HEK293 (cell line): ENCODE measurements around the gene ZNF83.

Experiments used
- CTCF ChIA-PET: fragments of 350-600 bp; formaldehyde crosslinking; extraction: SDS; loops from one replicate; lab custom pipeline; 2021; ENCODE audit warnings: antibody characterized with exemption; lab: Yijun Ruan, JAX
- POLR2A ChIA-PET: fragments of 300-600 bp; formaldehyde crosslinking; extraction: SDS; loops from one replicate; lab custom pipeline; 2020; ENCODE audit warnings: antibody characterized with exemption, inconsistent platforms; lab: Yijun Ruan, JAX
- H3K27ac ChIP-seq: fragments of 200-500 bp; sonication (Bioruptor generic); 2 replicates; pipeline ENCODE4 v1.5.1; 2014; ENCODE audit warnings: low read depth, low read length, control low read depth, inconsistent platforms; ENCODE audit errors: extremely low read depth
- H3K36me3 ChIP-seq, 2 experiments: fragments of 200-500 bp in 1 of 2; sonication (Bioruptor generic) in 1 of 2; 1 replicate in 1 of 2; 2 replicates in 1 of 2; pipeline ENCODE4 v1.5.1; 2014 to 2017; ENCODE audit warnings: inconsistent platforms in 2 of 2, low read length in 2 of 2; ENCODE audit not compliant: control insufficient read depth in 2 of 2, insufficient read depth in 1 of 2
- H3K4me1 ChIP-seq: fragments of 200-500 bp; sonication (Bioruptor generic); 2 replicates; pipeline ENCODE4 v1.5.1; 2014; ENCODE audit warnings: mild to moderate bottlenecking, low read length, inconsistent platforms; ENCODE audit not compliant: control insufficient read depth, insufficient read depth
- H3K4me3 ChIP-seq: 2 replicates; pipeline ENCODE4 v1.5.1; 2011; ENCODE audit warnings: low read depth, mild to moderate bottlenecking, control low read depth, low read length, moderate library complexity
- H3K9me3 ChIP-seq: fragments of 200-500 bp; sonication (Bioruptor generic); 2 replicates; pipeline ENCODE4 v1.5.1; 2014; ENCODE audit warnings: low read depth, low read length, inconsistent platforms; ENCODE audit not compliant: control insufficient read depth, insufficient read depth
- ELK4 ChIP-seq: IDR thresholded peaks from 2 replicates; pipeline ENCODE4 v1.6.1; 2011; ENCODE audit warnings: mild to moderate bottlenecking, low read depth, low read length, borderline replicate concordance
- GLI2 ChIP-seq: fragments of 450-650 bp; formaldehyde crosslinking; IDR thresholded peaks from 2 replicates; pipeline ENCODE4; 2017; ENCODE audit warnings: missing biosample characterization, missing genetic modification characterization, low read depth, borderline replicate concordance
- HOXD13 ChIP-seq: sonication (generic); formaldehyde crosslinking; IDR thresholded peaks from 2 replicates; pipeline ENCODE4 v1.8.0; 2022; ENCODE audit warnings: missing genetic modification reagents, borderline replicate concordance
- OVOL3 ChIP-seq: fragments of 450-650 bp; formaldehyde crosslinking; IDR thresholded peaks from 2 replicates; pipeline ENCODE4 v1.5.1; 2016; ENCODE audit warnings: missing biosample characterization, missing genetic modification characterization
- PRDM10 ChIP-seq: fragments of 450-650 bp; formaldehyde crosslinking; IDR thresholded peaks from 2 replicates; pipeline ENCODE4 v1.5.1; 2016; ENCODE audit warnings: missing biosample characterization, missing genetic modification characterization
- SP3 ChIP-seq: fragments of 450-650 bp; formaldehyde crosslinking; IDR thresholded peaks from 2 replicates; pipeline ENCODE4 v1.5.1; 2016; ENCODE audit warnings: missing biosample characterization, missing genetic modification characterization
- SP7 ChIP-seq: fragments of 450-650 bp; formaldehyde crosslinking; IDR thresholded peaks from 2 replicates; pipeline ENCODE4 v1.5.1; 2016; ENCODE audit warnings: missing biosample characterization, missing genetic modification characterization
- ZBTB17 ChIP-seq: fragments of 450-650 bp; formaldehyde crosslinking; IDR thresholded peaks from 2 replicates; pipeline ENCODE4 v1.5.1; 2016; ENCODE audit warnings: missing biosample characterization, missing genetic modification characterization
- ZBTB48 ChIP-seq: fragments of 450-650 bp; formaldehyde crosslinking; IDR thresholded peaks from 2 replicates; pipeline ENCODE4 v1.5.1; 2016; ENCODE audit warnings: missing biosample characterization, missing genetic modification characterization
- ZNF174 ChIP-seq: fragments of 450-650 bp; formaldehyde crosslinking; IDR thresholded peaks from 2 replicates; pipeline ENCODE4 v1.5.0; 2017; ENCODE audit warnings: missing biosample characterization, mild to moderate bottlenecking, missing genetic modification characterization
- ZNF202 ChIP-seq: fragments of 450-650 bp; formaldehyde crosslinking; IDR thresholded peaks from 2 replicates; pipeline ENCODE4 v1.5.1; 2016; ENCODE audit warnings: missing biosample characterization, missing genetic modification characterization, borderline replicate concordance
- ZNF26 ChIP-seq: fragments of 450-650 bp; formaldehyde crosslinking; IDR thresholded peaks from 2 replicates; pipeline ENCODE4 v1.5.1; 2016; ENCODE audit warnings: missing biosample characterization, missing genetic modification characterization
- ZNF341 ChIP-seq: fragments of 450-650 bp; formaldehyde crosslinking; IDR thresholded peaks from 2 replicates; pipeline ENCODE4; 2016; ENCODE audit warnings: low read depth, missing biosample characterization, missing genetic modification characterization
- ZNF433 ChIP-seq: fragments of 450-650 bp; formaldehyde crosslinking; IDR thresholded peaks from 2 replicates; pipeline ENCODE4 v1.5.1; 2016; ENCODE audit warnings: missing biosample characterization, missing genetic modification characterization, low read depth
- ZNF548 ChIP-seq: fragments of 450-650 bp; formaldehyde crosslinking; IDR thresholded peaks from 2 replicates; pipeline ENCODE4 v1.5.1; 2016; ENCODE audit warnings: missing biosample characterization, missing genetic modification characterization
- ZNF645 ChIP-seq: fragments of 450-650 bp; formaldehyde crosslinking; IDR thresholded peaks from 2 replicates; pipeline ENCODE4; 2016; ENCODE audit warnings: missing biosample characterization, missing genetic modification characterization
- ZNF692 ChIP-seq: fragments of 450-650 bp; formaldehyde crosslinking; IDR thresholded peaks from 2 replicates; pipeline ENCODE4 v1.5.1; 2016; ENCODE audit warnings: missing biosample characterization, missing genetic modification characterization
- ZSCAN16 ChIP-seq: fragments of 450-650 bp; formaldehyde crosslinking; IDR thresholded peaks from 2 replicates; pipeline ENCODE4 v1.5.1; 2016; ENCODE audit warnings: missing biosample characterization, missing genetic modification characterization

ZNF83 gene

GRCh38 chr19:52664461-52664860, 26.3 kb upstream of the ZNF83 start:
- Histone ChIP-seq H3K4me3 (no peak overlapping the region), H3K9me3 (no peaks in the 10 kb centered on the region), H3K36me3 (peaks cover 0 to 26% of the 10 kb centered on the region in 2 experiments; a peak in 1 of 3 replicates), H3K4me1 (no peaks in the 10 kb centered on the region), H3K27ac (no peak overlapping the region)
- ChIA-PET CTCF (interaction anchor here (0.6 to 0.7 kb wide), 2 partner anchors 39 to 63 kb away, joined by 3 to 4 read pairs; no protein-coding TSS in a partner anchor), POLR2A (no interaction called here)
- TF ChIP-seq ZNF341 (tag by site-specific recombination): no peak
- TF ChIP-seq ELK4: no peak
- no peak for TF ChIP-seq OVOL3 (tag by site-specific recombination)
- no peak for TF ChIP-seq ZNF174 (tag by site-specific recombination)
- no peak for TF ChIP-seq SP3 (tag by site-specific recombination)
- TF ChIP-seq ZNF433 (tag by site-specific recombination): no peak
- no peak for TF ChIP-seq ZNF692
- no peak for TF ChIP-seq ZNF548 (tag by site-specific recombination)
- no peak for TF ChIP-seq HOXD13

GRCh38 chr19:52662631-52663030, 24.5 kb upstream of the ZNF83 start:
- Histone ChIP-seq H3K36me3 (peaks cover 0 to 40% of the 10 kb centered on the region in 2 experiments; a peak in 1 of 3 replicates), H3K4me1 (no peaks in the 10 kb centered on the region), H3K27ac (no peak overlapping the region), H3K9me3 (no peaks in the 10 kb centered on the region), H3K4me3 (no peak overlapping the region)
- ChIA-PET CTCF (no interaction called here), POLR2A (no interaction called here)
- no peak for TF ChIP-seq ZNF202 (tag by site-specific recombination)
- TF ChIP-seq GLI2 (tag by site-specific recombination): no peak
- no peak for TF ChIP-seq ZNF692
- TF ChIP-seq ZBTB48: no peak
- TF ChIP-seq PRDM10: no peak
- TF ChIP-seq ZBTB17: no peak
- TF ChIP-seq ZNF174 (tag by site-specific recombination): no peak
- TF ChIP-seq SP7 (tag by site-specific recombination): no peak
- no peak for TF ChIP-seq ZSCAN16 (tag by site-specific recombination)
- TF ChIP-seq ZNF26 (tag by site-specific recombination): no peak
- no peak for TF ChIP-seq ZNF645 (tag by site-specific recombination)
